Gastrocnemius medialis (tissue), 4 donors: ENCODE results near the gene CLEC18C.
"Not testable (repeated sequence)": the region's sequence is repeated elsewhere in the genome, so short reads cannot be mapped to it uniquely, and the experiment has no call there.

Experiments used
- CTCF ChIP-seq, 5 experiments: fragments of 450-650 bp in 3 of 5; fragments of 200-600 bp in 2 of 5; sonication (generic) in 2 of 5; IDR thresholded peaks in 4 of 5; conservative IDR thresholded peaks in 1 of 5; 1 replicate in 4 of 5; 2 replicates in 1 of 5; pipeline ENCODE4 v1.5.1; 2016 to 2019; ENCODE audit warnings: antibody characterized with exemption in 5 of 5, mild to moderate bottlenecking in 3 of 5, moderate library complexity in 3 of 5
- POLR2A ChIP-seq, 2 donors: fragments of 450-650 bp; IDR thresholded peaks; one replicate each; pipeline ENCODE4 v1.6.1; 2017; ENCODE audit warnings: antibody characterized with exemption in 2 of 2, mild to moderate bottlenecking in 2 of 2, moderate library complexity in 2 of 2

DNA sequence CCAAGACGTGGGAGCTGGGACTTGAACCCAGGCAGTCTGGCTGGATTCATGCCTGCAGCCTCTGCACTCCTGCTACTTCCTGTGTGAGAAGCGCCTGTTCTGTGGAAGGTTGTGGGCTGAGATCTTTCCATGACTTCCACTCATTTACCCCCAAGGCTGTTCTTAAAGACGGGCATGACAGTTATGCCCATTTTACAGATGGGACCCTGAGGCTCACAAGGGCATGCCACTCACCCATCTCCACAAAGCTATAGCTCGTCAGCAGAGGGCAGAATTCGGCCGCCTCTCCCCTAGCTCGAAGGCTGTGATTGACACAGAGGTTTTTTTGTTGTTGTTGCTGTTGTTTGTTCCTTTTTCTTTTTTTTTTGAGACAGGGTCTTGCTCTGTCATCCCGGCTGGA lies 26.5 kb downstream of the CLEC18C start:
- TF ChIP-seq CTCF (IDR thresholded peaks at IDR 0.05 in 4 of 5, conservative IDR thresholded peaks at IDR 0.05 in 1 of 5); POLR2A (IDR thresholded peaks at IDR 0.05): not testable (repeated sequence)
